HCT116 (cell line): ENCODE measurements around the gene MYORG. TPM values are rescaled to one million over a fixed set of nuclear protein-coding genes. Genes with fewer than 3 reads are reported as not detected.

ENCODE experiments used
- ATAC-seq: fragments of 200-7000 bp; cut with Tn5 transposase; 2 replicates; pipeline ENCODE4 v1.9.1; 2020; ENCODE audit warnings: mild to moderate bottlenecking, moderate library complexity
- BruUV-seq: library from RNA; stranded (reverse); fragments of 400-500 nt; replicated peaks from 2 replicates; lab custom pipeline; 2021; lab: Mats Ljungman, UMichigan
- CTCF ChIA-PET: fragments of 300-600 bp; sonication (Branson Sonifier 250); formaldehyde crosslinking; loops from one replicate; lab custom pipeline; 2021; ENCODE audit warnings: antibody characterized with exemption; lab: Charles Lee
- POLR2A ChIA-PET: fragments of 300-600, 350-600 bp; sonication (Branson Sonifier 250); formaldehyde crosslinking; loops from one replicate; lab custom pipeline; 2021; ENCODE audit warnings: antibody characterized with exemption; lab: Charles Lee
- RAD21 ChIA-PET, 2 experiments: fragments of 300-600 bp; sonication (Branson Sonifier 250); formaldehyde crosslinking; loops; one replicate each; lab custom pipeline; 2023; ENCODE audit warnings: low total read pairs in 2 of 2; ENCODE audit not compliant: uncharacterized antibody in 2 of 2, unreplicated experiment in 2 of 2, low non-redundant PET in 1 of 2; lab: Charles Lee
- DNase-seq: peaks from one replicate; pipeline ENCODE4 v3.0.0-alpha.2; 2010; ENCODE audit warnings: low read depth, low spot score
- H2AFZ ChIP-seq: fragments of 200-600 bp; shearing (Covaris generic), sonication (generic); 2 replicates; pipeline ENCODE4 v1.6.1; 2017; ENCODE audit warnings: low read depth, mixed run types, mixed read lengths, antibody characterized with exemption, low read length; ENCODE audit not compliant: poor library complexity, severe bottlenecking
- H3K27ac ChIP-seq: 2 replicates; pipeline ENCODE4 v1.5.1; 2012; ENCODE audit warnings: low read depth, low read length
- H3K27me3 ChIP-seq: fragments of 200-600 bp; sonication (generic); 2 replicates; pipeline ENCODE4 v1.6.1; 2016; ENCODE audit warnings: mixed run types, low read length, mixed read lengths; ENCODE audit not compliant: insufficient read depth
- H3K36me3 ChIP-seq, 2 experiments: fragments of 200-500 bp in 1 of 2; fragments of 200-600 bp in 1 of 2; sonication (Bioruptor generic) in 1 of 2; sonication (generic) in 1 of 2; 2 replicates each; pipeline versions ENCODE4 v1.5.1 to v1.6.1; 2014 to 2016; ENCODE audit warnings: low read length in 2 of 2, inconsistent platforms in 1 of 2, mixed read lengths in 1 of 2, mixed run types in 1 of 2; ENCODE audit not compliant: insufficient read depth in 2 of 2, control insufficient read depth in 1 of 2
- H3K4me1 ChIP-seq, 2 experiments: fragments of 200-600 bp in 1 of 2; sonication (generic) in 1 of 2; 2 replicates each; pipeline versions ENCODE4 v1.5.1 to v1.6.1; 2012 to 2017; ENCODE audit warnings: low read length in 2 of 2, inconsistent platforms in 1 of 2, mild to moderate bottlenecking in 1 of 2, mixed read lengths in 1 of 2, mixed run types in 1 of 2, moderate library complexity in 1 of 2; ENCODE audit not compliant: insufficient read depth in 2 of 2, control insufficient read depth in 1 of 2
- H3K4me2 ChIP-seq: fragments of 200-600 bp; sonication (generic); 2 replicates; pipeline ENCODE4 v1.6.1; 2017; ENCODE audit warnings: mixed run types, low read length, mixed read lengths
- H3K4me3 ChIP-seq, 2 experiments: fragments of 200-600 bp in 1 of 2; sonication (generic) in 1 of 2; replicated peaks in 1 of 2; 2 replicates each; pipeline ENCODE4 v1.5.1; 2011 to 2016; ENCODE audit warnings: low read length in 2 of 2, control low read depth in 1 of 2, low read depth in 1 of 2, mild to moderate bottlenecking in 1 of 2, mixed read lengths in 1 of 2, mixed run types in 1 of 2
- H3K79me2 ChIP-seq: fragments of 200-600 bp; sonication (generic); 2 replicates; pipeline ENCODE4 v1.6.1; 2017; ENCODE audit warnings: mild to moderate bottlenecking, mixed run types, low read length, moderate library complexity, mixed read lengths; ENCODE audit not compliant: insufficient read depth
- H3K9ac ChIP-seq: fragments of 200-600 bp; sonication (generic); 2 replicates; pipeline ENCODE4 v1.6.1; 2016; ENCODE audit warnings: low read length, mixed read lengths
- H3K9me2 ChIP-seq: fragments of 200-600 bp; sonication (generic), shearing (Covaris generic); 2 replicates; pipeline ENCODE4 v1.6.1; 2017; ENCODE audit warnings: mixed run types, mild to moderate bottlenecking, moderate library complexity; ENCODE audit not compliant: insufficient read depth
- H3K9me3 ChIP-seq, 2 experiments: fragments of 200-500 bp in 1 of 2; fragments of 200-600 bp in 1 of 2; sonication (Bioruptor generic) in 1 of 2; sonication (generic) in 1 of 2; 2 replicates each; pipeline ENCODE4 v1.6.1; 2014 to 2017; ENCODE audit warnings: low read length in 2 of 2, mixed read lengths in 2 of 2, inconsistent platforms in 1 of 2, low read depth in 1 of 2, mild to moderate bottlenecking in 1 of 2, mixed run types in 1 of 2, moderate library complexity in 1 of 2; ENCODE audit not compliant: control insufficient read depth in 1 of 2, insufficient read depth in 1 of 2
- H4K20me1 ChIP-seq: fragments of 200-600 bp; sonication (generic), shearing (Covaris generic); 2 replicates; pipeline ENCODE4 v1.6.1; 2017; ENCODE audit warnings: mixed run types, mild to moderate bottlenecking, moderate library complexity; ENCODE audit not compliant: insufficient read depth
- ATF3 ChIP-seq: IDR thresholded peaks from 2 replicates; pipeline ENCODE4 v1.6.1; 2012
- CBX3 ChIP-seq: IDR thresholded peaks from 2 replicates; pipeline ENCODE4 v1.6.1; 2012; ENCODE audit warnings: low read depth
- CEBPB ChIP-seq: IDR thresholded peaks from 2 replicates; pipeline ENCODE4 v1.6.1; 2012; ENCODE audit warnings: low read depth
- EGR1 ChIP-seq: IDR thresholded peaks from 2 replicates; pipeline ENCODE4 v1.6.1; 2012; ENCODE audit warnings: low read depth
- ELF1 ChIP-seq: IDR thresholded peaks from 2 replicates; pipeline ENCODE4 v1.6.1; 2012; ENCODE audit warnings: low read depth, borderline replicate concordance
- EZH2 ChIP-seq: fragments of 200-600 bp; sonication (generic); IDR thresholded peaks from 2 replicates; pipeline ENCODE4 v1.6.1; 2017; ENCODE audit warnings: antibody characterized with exemption, mixed run types
- FOSL1 ChIP-seq: IDR thresholded peaks from 2 replicates; pipeline ENCODE4 v1.6.1; 2012; ENCODE audit warnings: low read depth
- JUND ChIP-seq: IDR thresholded peaks from 2 replicates; pipeline ENCODE4 v1.6.1; 2012
- MAX ChIP-seq: IDR thresholded peaks from 2 replicates; pipeline ENCODE4 v1.6.1; 2012
- POLR2A ChIP-seq: IDR thresholded peaks from 2 replicates; pipeline ENCODE4 v1.7.0; 2011; ENCODE audit warnings: borderline replicate concordance; ENCODE audit not compliant: insufficient read depth, insufficient read length; ENCODE audit errors: extremely low read depth
- RAD21 ChIP-seq: IDR thresholded peaks from 2 replicates; pipeline ENCODE4 v1.6.1; 2012; ENCODE audit warnings: low read depth, mild to moderate bottlenecking
- SIN3A ChIP-seq: IDR thresholded peaks from 2 replicates; pipeline ENCODE4 v1.6.1; 2012; ENCODE audit warnings: low read depth
- SRF ChIP-seq: IDR thresholded peaks from 2 replicates; pipeline ENCODE4 v1.6.1; 2012; ENCODE audit warnings: low read depth
- TCF7L2 ChIP-seq: IDR thresholded peaks from 2 replicates; pipeline ENCODE4 v1.7.0; 2011; ENCODE audit warnings: borderline replicate concordance, inconsistent platforms; ENCODE audit not compliant: insufficient read depth, insufficient read length; ENCODE audit errors: extremely low read depth
- ZFX ChIP-seq: fragments of 450-650 bp; IDR thresholded peaks from 2 replicates; pipeline ENCODE4 v1.6.1; 2017
- ZNF274 ChIP-seq: fragments of 200-500 bp; sonication (Bioruptor generic); IDR thresholded peaks from 2 replicates; pipeline ENCODE4 v1.6.1; 2014; ENCODE audit warnings: mild to moderate bottlenecking, low read depth, low read length, inconsistent platforms
- intact Hi-C: fragments of 100-400 bp; cut with micrococcal nuclease; formaldehyde crosslinking; loops from 2 replicates; pipeline ENCODE4 v1.10.0; 2022
- total RNA-seq: library from RNA; stranded (reverse); gene quantifications from one replicate; pipeline ENCODE4 v1.2.1, GENCODE V29; 2021; ENCODE audit not compliant: unreplicated experiment
- TF ChIP-seq, protein P1 (sequence below): IDR thresholded peaks from 2 replicates; pipeline ENCODE4 v1.6.1; 2011; ENCODE audit warnings: mild to moderate bottlenecking, low read length, moderate library complexity; ENCODE audit not compliant: insufficient replicate concordance; ENCODE audit errors: extremely low read depth

MYORG gene
- total RNA-seq, 1 experiment from 2014 or later: 8.5 TPM

- Histone ChIP-seq H3K4me2 (no peak overlapping the region), H3K27ac (no peak overlapping the region), H3K27me3 (no peaks in the 10 kb centered on the region)
- no peak for DNase-seq
- no peak for ATAC-seq
- ChIA-PET RAD21 (no interaction called here), CTCF (no interaction called here)
- TF ChIP-seq MAX (no peak), ATF3 (no peak), JUND (no peak), CBX3 (no peak), SIN3A (no peak), TCF7L2 (no peak), FOSL1 (no peak), EZH2 (no peak), ELF1 (no peak), EGR1 (no peak), ZFX (no peak), RAD21 (no peak), ZNF274 (no peak), SRF (no peak), POLR2A (no peak), CEBPB (no peak)
- TF ChIP-seq, protein P1, sequence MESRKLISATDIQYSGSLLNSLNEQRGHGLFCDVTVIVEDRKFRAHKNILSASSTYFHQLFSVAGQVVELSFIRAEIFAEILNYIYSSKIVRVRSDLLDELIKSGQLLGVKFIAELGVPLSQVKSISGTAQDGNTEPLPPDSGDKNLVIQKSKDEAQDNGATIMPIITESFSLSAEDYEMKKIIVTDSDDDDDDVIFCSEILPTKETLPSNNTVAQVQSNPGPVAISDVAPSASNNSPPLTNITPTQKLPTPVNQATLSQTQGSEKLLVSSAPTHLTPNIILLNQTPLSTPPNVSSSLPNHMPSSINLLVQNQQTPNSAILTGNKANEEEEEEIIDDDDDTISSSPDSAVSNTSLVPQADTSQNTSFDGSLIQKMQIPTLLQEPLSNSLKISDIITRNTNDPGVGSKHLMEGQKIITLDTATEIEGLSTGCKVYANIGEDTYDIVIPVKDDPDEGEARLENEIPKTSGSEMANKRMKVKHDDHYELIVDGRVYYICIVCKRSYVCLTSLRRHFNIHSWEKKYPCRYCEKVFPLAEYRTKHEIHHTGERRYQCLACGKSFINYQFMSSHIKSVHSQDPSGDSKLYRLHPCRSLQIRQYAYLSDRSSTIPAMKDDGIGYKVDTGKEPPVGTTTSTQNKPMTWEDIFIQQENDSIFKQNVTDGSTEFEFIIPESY: no peak
- TF ChIP-seq, all 23 proteins: peak for 0
- no peaks in the 10 kb centered on the region for H3K9me3 ChIP-seq
- no TSS peak for BruUV-seq
- no peak overlapping the region for H3K9ac ChIP-seq
- intact Hi-C loops: no loop called here
- no peak overlapping the region for H2AFZ ChIP-seq
- no peak overlapping the region for H3K4me3 ChIP-seq
- H3K4me1 ChIP-seq: no peaks in the 10 kb centered on the region
- H3K36me3 ChIP-seq: no peaks in the 10 kb centered on the region
- POLR2A ChIA-PET: no interaction called here
- H3K79me2 ChIP-seq: peaks cover 28% of the 10 kb centered on the region
- no peaks in the 10 kb centered on the region for H3K9me2 ChIP-seq
- H4K20me1 ChIP-seq: no peaks in the 10 kb centered on the region
These were observed 59.3 kb downstream of the MYORG start for GRCh38 chr9:34317436-34317835.

Other genes with a start within 250 kb of the MYORG start
- gene UBAP1, start 197.9 kb downstream of the MYORG start, total RNA-seq: 30.8 TPM
- gene KIF24, start 47.6 kb downstream of the MYORG start, total RNA-seq: 5.8 TPM
- gene NUDT2, start 47.3 kb downstream of the MYORG start, total RNA-seq: 39.3 TPM
- 13.4 TPM for gene FAM219A, start 81.7 kb upstream of the MYORG start, total RNA-seq
- 1.1 TPM for gene DNAI1, start 81.9 kb upstream of the MYORG start, total RNA-seq
- gene ENHO, start 146.1 kb upstream of the MYORG start, total RNA-seq: 6.1 TPM
- gene CNTFR, start 212.8 kb upstream of the MYORG start, total RNA-seq: not detected
- gene RPP25L, start 235.2 kb upstream of the MYORG start, total RNA-seq: 51.1 TPM
- 64.0 TPM for gene DCTN3, start 243.6 kb upstream of the MYORG start, total RNA-seq